T-helper 1 cell treated with Interleukin-12 subunit alpha and Interleukin-12 subunit beta and Interleukin-4 antibody, amounts not matched to agents 30 ng/mL and 1 ng/mL, for 36 hours (primary cell): Measurements from ENCODE around the gene SSH2. TPM values are rescaled to one million over a fixed set of nuclear protein-coding genes. Genes with fewer than 3 reads are reported as not detected.
"Not testable (repeated sequence)": the region's sequence is repeated elsewhere in the genome, so short reads cannot be mapped to it uniquely, and the experiment has no call there.

Source experiments
- intact Hi-C: fragments of 100-400 bp; cut with micrococcal nuclease; formaldehyde crosslinking; loops from one replicate; pipeline ENCODE4 v1.15.1; 2024
- total RNA-seq: library from RNA; stranded (reverse); gene quantifications from 2 replicates; pipeline ENCODE4 v1.2.3, GENCODE V29; 2022

SSH2 gene
- total RNA-seq, 1 donor from 2014 or later: 64.1 TPM

- intact Hi-C loops: loop anchor here (1.0 to 5.0 kb wide), 10 partner anchors 64 to 351 kb away; partner anchors contain the start of genes GIT1 and NSRP1
Observed at GRCh38 chr17:29931231-29931932, 1.4 kb upstream of the SSH2 start.

- intact Hi-C loops: loop anchor here (1.0 to 5.0 kb wide), 12 partner anchors 63 to 362 kb away; partner anchors contain the start of genes GIT1, NSRP1 and TP53I13
Observed at GRCh38 chr17:29930409-29931010, 482 bp upstream of the SSH2 start.

GRCh38 chr17:29929006-29929532, 959 bp downstream of the SSH2 start:
- intact Hi-C loops: loop anchor here (1.0 to 10.0 kb wide), 3 partner anchors 538 to 638 kb away; partner anchors contain the start of genes GOSR1 and TAOK1

GRCh38 chr17:29927546-29927945, 2.5 kb downstream of the SSH2 start:
- intact Hi-C loops: loop anchor here (10.0 kb wide), 1 partner anchor 547 kb away; the partner anchor contains the start of gene GOSR1

- intact Hi-C loops: loop anchor here (10.0 kb wide), 1 partner anchor 550 kb away; the partner anchor contains the start of gene GOSR1
Observed at GRCh38 chr17:29924786-29925185, 5.2 kb downstream of the SSH2 start.

GRCh38 chr17:29918922-29919856, 10.8 kb downstream of the SSH2 start:
- intact Hi-C loops: no loop called here

GRCh38 chr17:29918016-29918415, 12.0 kb downstream of the SSH2 start:
- intact Hi-C loops: no loop called here

GRCh38 chr17:29914819-29915537, 15.1 kb downstream of the SSH2 start:
- intact Hi-C loops: no loop called here

- intact Hi-C loops: no loop called here
Observed at GRCh38 chr17:29911641-29912177, 18.3 kb downstream of the SSH2 start.

- intact Hi-C loops: no loop called here
Observed at GRCh38 chr17:29909236-29910003, 20.6 kb downstream of the SSH2 start.

- intact Hi-C loops: no loop called here
Observed at GRCh38 chr17:29906969-29907368, 23.1 kb downstream of the SSH2 start.

- intact Hi-C loops: no loop called here
Observed at GRCh38 chr17:29905879-29906167, 24.2 kb downstream of the SSH2 start.

- intact Hi-C loops: no loop called here
Observed at GRCh38 chr17:29905086-29905878, 24.7 kb downstream of the SSH2 start.

GRCh38 chr17:29903471-29903870, 26.6 kb downstream of the SSH2 start:
- intact Hi-C loops: no loop called here

- intact Hi-C loops: not testable (repeated sequence)
Observed at GRCh38 chr17:29897136-29897535, 32.9 kb downstream of the SSH2 start.

- intact Hi-C loops: no loop called here
Observed at GRCh38 chr17:29892201-29892600, 37.8 kb downstream of the SSH2 start.

GRCh38 chr17:29891131-29891530, 38.9 kb downstream of the SSH2 start:
- intact Hi-C loops: no loop called here

- intact Hi-C loops: no loop called here
Observed at GRCh38 chr17:29885031-29885640, 44.9 kb downstream of the SSH2 start.
